ENCODE measurements around the gene CAMKV. TPM values are rescaled to one million over a fixed set of nuclear protein-coding genes. Genes with fewer than 3 reads are reported as not detected.

CAMKV gene
- total RNA-seq, 1 donor from 2014 or later = 0.45 TPM

- no peaks in the 10 kb centered on the region for H3K79me2 ChIP-seq (ENCODE audit: insufficient read depth, low read length)
- no peaks in the 10 kb centered on the region for H3K9me3 ChIP-seq (ENCODE audit: insufficient read depth, low read depth, low read length)
- peak within 1 kb of the TSS; percentile 62 for H3K4me3 Mint-ChIP-seq (ENCODE audit: unreplicated experiment)
- peak within 1 kb of the TSS; percentile 47 for H3K4me3 ChIP-seq (ENCODE audit: insufficient read depth, low read depth, low read length)
- H3K27ac ChIP-seq (ENCODE audit: low read depth, low read length) = peak within 1 kb of the TSS; percentile 49
- H3K36me3 Mint-ChIP-seq (ENCODE audit: low read depth, unreplicated experiment) = peaks cover 14% of the 10 kb centered on the region
- peak within 1 kb of the TSS; percentile 75 for H3K9ac ChIP-seq (ENCODE audit: low read length)
- H4K20me1 ChIP-seq (ENCODE audit: insufficient read depth, low read length) = no peaks in the 10 kb centered on the region
- H3K4me1 Mint-ChIP-seq (ENCODE audit: low read depth, unreplicated experiment) = no peaks in the 10 kb centered on the region
- DNase-seq (ENCODE audit: low read depth) (peak; percentile 85), FAIRE-seq (no peak)
- TF ChIP-seq CTCF (IDR thresholded peaks at IDR 0.05; ENCODE audit: insufficient read depth, low read depth, low read length) (no peak), EZH2 (IDR thresholded peaks at IDR 0.05; ENCODE audit: insufficient read depth, low read length) (no peak)
- H3K27me3 ChIP-seq (ENCODE audit: insufficient read depth, low read length) = no peaks in the 10 kb centered on the region
- no peaks in the 10 kb centered on the region for H3K36me3 ChIP-seq (ENCODE audit: insufficient read depth, low read length)
- H3K27ac Mint-ChIP-seq (ENCODE audit: unreplicated experiment) = peak within 1 kb of the TSS; percentile 34
- H3K4me1 ChIP-seq (ENCODE audit: insufficient read depth, low read length) = peaks cover 11% of the 10 kb centered on the region
- H3K9me3 Mint-ChIP-seq (ENCODE audit: unreplicated experiment) = no peaks in the 10 kb centered on the region
- peak within 1 kb of the TSS; percentile 98 for H2AFZ ChIP-seq (ENCODE audit: low read depth, low read length)
- H3K4me2 ChIP-seq (ENCODE audit: low read length) = peak within 1 kb of the TSS; percentile 92
- peaks cover 11% of the 10 kb centered on the region for H3K27me3 Mint-ChIP-seq (ENCODE audit: low read depth, unreplicated experiment)
These were observed 56.1 kb downstream of the CAMKV start, which contains the start of gene UBA7 for GRCh38 chr3:49813497-49814174. Gene UBA7, minus strand, starts transcription at chr3:49813953. Its CDS starts 166 bp downstream, at chr3:49813787.

- Mint-ChIP-seq H3K27me3 (ENCODE audit: low read depth, unreplicated experiment) (peaks cover 11% of the 10 kb centered on the region), H3K9me3 (ENCODE audit: unreplicated experiment) (no peaks in the 10 kb centered on the region), H3K4me3 (ENCODE audit: unreplicated experiment) (no peak overlapping the region), H3K36me3 (ENCODE audit: low read depth, unreplicated experiment) (peaks cover 14% of the 10 kb centered on the region), H3K4me1 (ENCODE audit: low read depth, unreplicated experiment) (no peaks in the 10 kb centered on the region), H3K27ac (ENCODE audit: unreplicated experiment) (no peak overlapping the region)
- H3K4me3 ChIP-seq (ENCODE audit: insufficient read depth, low read depth, low read length) = peak overlapping the region; percentile 47
- no peak for FAIRE-seq
- H4K20me1 ChIP-seq (ENCODE audit: insufficient read depth, low read length) = no peaks in the 10 kb centered on the region
- H3K79me2 ChIP-seq (ENCODE audit: insufficient read depth, low read length) = no peaks in the 10 kb centered on the region
- H3K4me2 ChIP-seq (ENCODE audit: low read length) = peak overlapping the region; percentile 92
- H3K9me3 ChIP-seq (ENCODE audit: insufficient read depth, low read depth, low read length) = no peaks in the 10 kb centered on the region
- TF ChIP-seq CTCF (IDR thresholded peaks at IDR 0.05; ENCODE audit: insufficient read depth, low read depth, low read length) (no peak), EZH2 (IDR thresholded peaks at IDR 0.05; ENCODE audit: insufficient read depth, low read length) (no peak)
- peak overlapping the region; percentile 75 for H3K9ac ChIP-seq (ENCODE audit: low read length)
- peaks cover 11% of the 10 kb centered on the region for H3K4me1 ChIP-seq (ENCODE audit: insufficient read depth, low read length)
- H3K27ac ChIP-seq (ENCODE audit: low read depth, low read length) = no peak overlapping the region
- DNase-seq (ENCODE audit: low read depth) = no peak
- H2AFZ ChIP-seq (ENCODE audit: low read depth, low read length) = peak overlapping the region; percentile 98
- no peaks in the 10 kb centered on the region for H3K27me3 ChIP-seq (ENCODE audit: insufficient read depth, low read length)
- H3K36me3 ChIP-seq (ENCODE audit: insufficient read depth, low read length) = no peaks in the 10 kb centered on the region
These were observed 56.7 kb downstream of the CAMKV start for GRCh38 chr3:49812916-49813496.

Other genes with a start within 250 kb of the CAMKV start
- 80.8 and 91.2 TPM in 2 replicates for gene APEH, start 195.6 kb downstream of the CAMKV start, total RNA-seq
- 9.3 and 15.1 TPM in 2 replicates for gene MST1, start 180.4 kb downstream of the CAMKV start, total RNA-seq
- gene RNF123, start 180.3 kb downstream of the CAMKV start, total RNA-seq = 40.9 and 49.8 TPM in 2 replicates
- gene AMIGO3, start 150.2 kb downstream of the CAMKV start, total RNA-seq = 0.16 TPM in 1 of 2 replicates, not detected in the other
- gene GMPPB, start 146.0 kb downstream of the CAMKV start, total RNA-seq = 21.4 and 24.6 TPM in 2 replicates
- gene IP6K1, start 83.4 kb downstream of the CAMKV start, total RNA-seq = 34.5 and 38.3 TPM in 2 replicates
- not detected in 2 replicates for gene CDHR4, start 70.0 kb downstream of the CAMKV start, total RNA-seq
- 2.7 and 3.9 TPM in 2 replicates for gene INKA1, start 66.6 kb downstream of the CAMKV start, total RNA-seq
- 18.9 and 26.2 TPM in 2 replicates for gene UBA7, start 56.0 kb downstream of the CAMKV start, total RNA-seq
- gene TRAIP, start 13.3 kb downstream of the CAMKV start, total RNA-seq = 3.2 and 3.4 TPM in 2 replicates
- gene MST1R, start 34.0 kb upstream of the CAMKV start, total RNA-seq = 0.46 and 0.57 TPM in 2 replicates
- gene MON1A, start 59.9 kb upstream of the CAMKV start, total RNA-seq = 12.4 and 15.2 TPM in 2 replicates
- 49.0 and 53.9 TPM in 2 replicates for gene RBM6, start 70.2 kb upstream of the CAMKV start, total RNA-seq
- gene RBM5, start 219.0 kb upstream of the CAMKV start, total RNA-seq = 124 and 127 TPM in 2 replicates

All from astrocyte (in vitro differentiated cells and primary cell).